PC-3 (cell line): ENCODE results near the gene PEX14. TPM values are rescaled to one million over a fixed set of nuclear protein-coding genes. Genes with fewer than 3 reads are reported as not detected.
A peak's percentile ranks its signal among the peaks of the same experiment; 100 is the strongest.

Source experiments
- ATAC-seq: fragments of 200-7000 bp; cut with Tn5 transposase; 2 replicates; pipeline ENCODE4 v1.9.1; 2020; ENCODE audit warnings: mild to moderate bottlenecking, moderate library complexity
- BruUV-seq: library from RNA; stranded (reverse); fragments of 400-500 nt; replicated peaks from 2 replicates; lab custom pipeline; 2021; lab: Mats Ljungman, UMichigan
- CTCF ChIA-PET: fragments of 300-600 bp; sonication (Branson Sonifier 250); formaldehyde crosslinking; loops from one replicate; lab custom pipeline; 2022; ENCODE audit warnings: antibody characterized with exemption; lab: Charles Lee
- POLR2A ChIA-PET: fragments of 300-600 bp; sonication (Branson Sonifier 250); formaldehyde crosslinking; loops from one replicate; lab custom pipeline; 2022; ENCODE audit warnings: antibody characterized with exemption; ENCODE audit not compliant: unreplicated experiment; lab: Charles Lee
- DNase-seq: peaks from one replicate; pipeline ENCODE4 v3.0.0-alpha.2; 2015
- H2AFZ ChIP-seq: fragments of 300-600 bp; sonication (generic); 2 replicates; pipeline ENCODE4 v1.6.0; 2016; ENCODE audit warnings: antibody characterized with exemption, low read length
- H3F3A ChIP-seq: fragments of 300-600 bp; sonication (generic); one replicate; pipeline ENCODE4 v1.6.0; 2017; ENCODE audit warnings: antibody characterized with exemption, low read length, control low read depth, mild to moderate bottlenecking; ENCODE audit not compliant: unreplicated experiment
- H3K27ac ChIP-seq: fragments of 300-600 bp; sonication (generic); 2 replicates; pipeline ENCODE4 v1.5.1; 2016; ENCODE audit warnings: mild to moderate bottlenecking, low read length
- H3K27me3 ChIP-seq: fragments of 300-600 bp; sonication (generic); 2 replicates; pipeline ENCODE4 v1.6.1; 2016; ENCODE audit warnings: low read length, mixed read lengths
- H3K36me3 ChIP-seq: fragments of 300-600 bp; sonication (generic); 2 replicates; pipeline ENCODE4 v1.6.1; 2016; ENCODE audit warnings: low read depth, mixed run types, low read length, mixed read lengths
- H3K4me1 ChIP-seq: fragments of 300-600 bp; sonication (generic); 2 replicates; pipeline ENCODE4 v1.5.1; 2016; ENCODE audit warnings: low read length; ENCODE audit not compliant: insufficient read depth
- H3K4me2 ChIP-seq: fragments of 300-600 bp; sonication (generic); 2 replicates; pipeline ENCODE4 v1.6.0; 2016; ENCODE audit warnings: low read length
- H3K4me3 ChIP-seq: fragments of 300-600 bp; sonication (generic); 2 replicates; pipeline ENCODE4 v1.5.1; 2016; ENCODE audit warnings: mild to moderate bottlenecking, low read length, mixed read lengths
- H3K79me2 ChIP-seq: fragments of 300-600 bp; sonication (generic); 2 replicates; pipeline ENCODE4 v1.6.1; 2017; ENCODE audit warnings: low read length, mixed read lengths
- H3K9ac ChIP-seq: fragments of 300-600 bp; sonication (generic); 2 replicates; pipeline ENCODE4 v1.6.0; 2016; ENCODE audit warnings: mild to moderate bottlenecking, low read length
- H3K9me2 ChIP-seq: fragments of 300-600 bp; sonication (generic); replicated peaks from 2 replicates; pipeline ENCODE4 v1.6.1; 2016; ENCODE audit warnings: mixed run types, low read length, mixed read lengths
- H3K9me3 ChIP-seq: fragments of 300-600 bp; sonication (generic); 2 replicates; pipeline ENCODE4 v1.6.1; 2016; ENCODE audit warnings: low read length, mixed read lengths
- H4K20me1 ChIP-seq: fragments of 300-600 bp; sonication (generic); 2 replicates; pipeline ENCODE4 v1.6.1; 2016; ENCODE audit warnings: low read length, mixed read lengths
- EZH2 ChIP-seq: fragments of 300-600 bp; sonication (generic); IDR thresholded peaks from one replicate; pipeline ENCODE4 v1.6.1; 2017; ENCODE audit warnings: antibody characterized with exemption, mild to moderate bottlenecking, low read length; ENCODE audit not compliant: unreplicated experiment
- EZH2phosphoT487 ChIP-seq: fragments of 300-600 bp; sonication (generic); IDR thresholded peaks from 2 replicates; pipeline ENCODE4 v1.6.1; 2018; ENCODE audit warnings: mild to moderate bottlenecking, antibody characterized with exemption, low read length, borderline replicate concordance
- intact Hi-C: fragments of 100-400 bp; cut with micrococcal nuclease; formaldehyde crosslinking; loops from 2 replicates; pipeline ENCODE4 v1.9.0; 2023
- total RNA-seq: library from RNA; depleted of rRNA; stranded (reverse); fragments of >200 nt; gene quantifications from 2 replicates; pipeline ENCODE4 v1.2.3, GENCODE V29; 2014
- TF ChIP-seq, protein P1 (sequence below): fragments of 300-600 bp; sonication (generic); conservative IDR thresholded peaks from 2 replicates; pipeline ENCODE4 v1.5.1; 2017; ENCODE audit warnings: antibody characterized with exemption, low read depth, mild to moderate bottlenecking, low read length

PEX14 gene
- total RNA-seq, 1 experiment from 2014 or later = 24.9 TPM

DNA sequence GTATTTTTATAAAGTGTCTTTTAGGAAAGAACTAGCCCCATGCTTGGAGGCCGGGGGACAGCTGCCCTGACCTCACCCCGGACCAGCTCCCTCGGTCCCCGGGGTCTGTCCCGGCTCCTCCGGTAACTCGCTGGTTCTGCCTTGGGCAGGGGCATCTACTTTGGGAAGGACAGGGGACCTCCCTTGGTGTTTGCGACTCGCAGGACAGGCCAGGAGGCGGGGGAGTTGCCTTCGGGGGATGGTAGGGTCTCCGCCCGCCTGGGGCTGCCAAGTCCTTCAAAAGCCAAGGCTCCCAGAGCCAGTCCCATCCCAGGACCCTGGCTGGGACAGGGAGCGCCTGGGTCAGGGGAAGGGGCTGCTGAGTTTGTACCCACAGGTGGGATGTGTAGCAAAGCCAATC, 157.9 kb downstream of the PEX14 start:
- Histone ChIP-seq H2AFZ (no peak overlapping the region), H4K20me1 (no peaks in the 10 kb centered on the region), H3K9me3 (no peaks in the 10 kb centered on the region), H3K4me2 (no peak overlapping the region), H3K27ac (no peak overlapping the region), H3K4me3 (no peak overlapping the region), H3F3A (no peaks in the 10 kb centered on the region), H3K9ac (no peak overlapping the region), H3K36me3 (no peaks in the 10 kb centered on the region; the same call in 1 of the 2 replicates), H3K79me2 (no peaks in the 10 kb centered on the region), H3K4me1 (peaks cover 24% of the 10 kb centered on the region), H3K27me3 (no peaks in the 10 kb centered on the region), H3K9me2 (no peaks in the 10 kb centered on the region)
- no TSS peak for BruUV-seq
- intact Hi-C loops = no loop called here
- ChIA-PET POLR2A (no interaction called here), CTCF (no interaction called here)
- no peak for ATAC-seq
- no peak for DNase-seq
- TF ChIP-seq, protein P1, sequence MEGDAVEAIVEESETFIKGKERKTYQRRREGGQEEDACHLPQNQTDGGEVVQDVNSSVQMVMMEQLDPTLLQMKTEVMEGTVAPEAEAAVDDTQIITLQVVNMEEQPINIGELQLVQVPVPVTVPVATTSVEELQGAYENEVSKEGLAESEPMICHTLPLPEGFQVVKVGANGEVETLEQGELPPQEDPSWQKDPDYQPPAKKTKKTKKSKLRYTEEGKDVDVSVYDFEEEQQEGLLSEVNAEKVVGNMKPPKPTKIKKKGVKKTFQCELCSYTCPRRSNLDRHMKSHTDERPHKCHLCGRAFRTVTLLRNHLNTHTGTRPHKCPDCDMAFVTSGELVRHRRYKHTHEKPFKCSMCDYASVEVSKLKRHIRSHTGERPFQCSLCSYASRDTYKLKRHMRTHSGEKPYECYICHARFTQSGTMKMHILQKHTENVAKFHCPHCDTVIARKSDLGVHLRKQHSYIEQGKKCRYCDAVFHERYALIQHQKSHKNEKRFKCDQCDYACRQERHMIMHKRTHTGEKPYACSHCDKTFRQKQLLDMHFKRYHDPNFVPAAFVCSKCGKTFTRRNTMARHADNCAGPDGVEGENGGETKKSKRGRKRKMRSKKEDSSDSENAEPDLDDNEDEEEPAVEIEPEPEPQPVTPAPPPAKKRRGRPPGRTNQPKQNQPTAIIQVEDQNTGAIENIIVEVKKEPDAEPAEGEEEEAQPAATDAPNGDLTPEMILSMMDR = no peak
- TF ChIP-seq EZH2phosphoT487 (no peak), EZH2 (no peak)

DNA sequence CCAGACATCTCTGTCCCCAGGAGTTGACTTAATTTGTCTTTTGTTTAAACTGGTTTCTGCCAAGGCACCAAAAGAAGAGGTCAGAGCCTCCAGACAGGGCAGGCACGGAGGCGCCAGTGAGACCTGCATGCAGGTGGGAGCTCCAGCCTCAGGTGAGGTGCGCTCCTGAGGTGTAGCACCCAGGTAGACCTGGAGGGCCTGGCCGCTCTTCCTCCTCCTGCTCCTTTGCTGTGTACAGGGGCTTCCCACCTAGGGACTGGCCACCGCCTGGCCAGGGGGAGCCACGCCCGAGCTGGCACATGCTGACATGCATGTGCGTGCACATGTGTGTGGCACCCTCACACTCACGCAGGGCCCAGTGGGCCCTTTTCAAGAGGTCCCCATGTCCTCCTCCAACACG, 158.7 kb downstream of the PEX14 start:
- H3K9me3 ChIP-seq = no peaks in the 10 kb centered on the region
- no peak overlapping the region for H2AFZ ChIP-seq
- no peak overlapping the region for H3K4me3 ChIP-seq
- TF ChIP-seq EZH2phosphoT487 (no peak), EZH2 (no peak)
- TF ChIP-seq, protein P1 = no peak
- H4K20me1 ChIP-seq = no peaks in the 10 kb centered on the region
- no peaks in the 10 kb centered on the region for H3K79me2 ChIP-seq
- no peaks in the 10 kb centered on the region for H3K27me3 ChIP-seq
- no peaks in the 10 kb centered on the region for H3F3A ChIP-seq
- intact Hi-C loops = no loop called here
- H3K9ac ChIP-seq = no peak overlapping the region
- H3K4me1 ChIP-seq = peaks cover 24% of the 10 kb centered on the region
- ATAC-seq (no peak), DNase-seq (no peak)
- ChIA-PET POLR2A (no interaction called here), CTCF (no interaction called here)
- no peaks in the 10 kb centered on the region; the same call in 1 of the 2 replicates for H3K36me3 ChIP-seq
- no TSS peak for BruUV-seq
- no peak overlapping the region for H3K4me2 ChIP-seq
- no peaks in the 10 kb centered on the region for H3K9me2 ChIP-seq
- no peak overlapping the region for H3K27ac ChIP-seq

DNA sequence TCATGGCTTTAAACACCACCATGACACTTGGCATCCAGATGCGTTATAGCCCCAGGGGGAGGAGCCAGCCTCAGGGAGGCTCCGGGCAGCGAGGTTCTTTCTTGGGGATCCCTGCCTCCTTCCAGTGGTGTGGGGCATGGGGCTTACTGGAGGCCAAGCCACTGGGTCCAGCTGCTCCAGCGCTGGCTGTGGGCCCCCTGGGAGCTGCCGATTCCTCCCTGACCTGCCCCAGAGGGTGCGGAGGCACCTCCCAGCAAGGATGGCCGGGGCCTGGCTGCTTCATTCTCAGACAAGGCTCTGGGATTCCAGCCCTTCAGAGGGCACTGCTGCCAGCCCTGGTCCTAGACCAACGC, 159.3 kb downstream of the PEX14 start:
- H2AFZ ChIP-seq = no peak overlapping the region
- peaks cover 24% of the 10 kb centered on the region for H3K4me1 ChIP-seq
- H3K4me2 ChIP-seq = no peak overlapping the region
- H3K79me2 ChIP-seq = no peaks in the 10 kb centered on the region
- peak overlapping the region; percentile 92 for H3K27ac ChIP-seq
- H3F3A ChIP-seq = no peaks in the 10 kb centered on the region
- H4K20me1 ChIP-seq = no peaks in the 10 kb centered on the region
- H3K9me3 ChIP-seq = no peaks in the 10 kb centered on the region
- DNase-seq = no peak
- TF ChIP-seq, protein P1 = no peak
- TF ChIP-seq EZH2 = no peak
- TF ChIP-seq EZH2phosphoT487 = no peak
- intact Hi-C loops = loop anchor here (2.0 kb wide), 1 partner anchor 35 kb away; no protein-coding TSS in a partner anchor
- H3K36me3 ChIP-seq = no peaks in the 10 kb centered on the region; the same call in 1 of the 2 replicates
- BruUV-seq = no TSS peak
- H3K27me3 ChIP-seq = no peaks in the 10 kb centered on the region
- H3K9me2 ChIP-seq = no peaks in the 10 kb centered on the region
- peak overlapping the region; percentile 84 for H3K9ac ChIP-seq
- CTCF ChIA-PET = interaction anchor here (0.5 to 0.6 kb wide), 2 partner anchors 112 to 159 kb away, joined by 3 to 6 read pairs; no protein-coding TSS in a partner anchor
- POLR2A ChIA-PET = no interaction called here
- no peak overlapping the region for H3K4me3 ChIP-seq
- no peak for ATAC-seq
